ENCODE results near the gene ANKH. TPM values are rescaled to one million over a fixed set of nuclear protein-coding genes. Genes with fewer than 3 reads are reported as not detected.
"Not testable (repeated sequence)": the region's sequence is repeated elsewhere in the genome, so short reads cannot be mapped to it uniquely, and the experiment has no call there.

Gene ANKH
- total RNA-seq: 6.5 and 14.7 TPM in 2 replicates

DNA sequence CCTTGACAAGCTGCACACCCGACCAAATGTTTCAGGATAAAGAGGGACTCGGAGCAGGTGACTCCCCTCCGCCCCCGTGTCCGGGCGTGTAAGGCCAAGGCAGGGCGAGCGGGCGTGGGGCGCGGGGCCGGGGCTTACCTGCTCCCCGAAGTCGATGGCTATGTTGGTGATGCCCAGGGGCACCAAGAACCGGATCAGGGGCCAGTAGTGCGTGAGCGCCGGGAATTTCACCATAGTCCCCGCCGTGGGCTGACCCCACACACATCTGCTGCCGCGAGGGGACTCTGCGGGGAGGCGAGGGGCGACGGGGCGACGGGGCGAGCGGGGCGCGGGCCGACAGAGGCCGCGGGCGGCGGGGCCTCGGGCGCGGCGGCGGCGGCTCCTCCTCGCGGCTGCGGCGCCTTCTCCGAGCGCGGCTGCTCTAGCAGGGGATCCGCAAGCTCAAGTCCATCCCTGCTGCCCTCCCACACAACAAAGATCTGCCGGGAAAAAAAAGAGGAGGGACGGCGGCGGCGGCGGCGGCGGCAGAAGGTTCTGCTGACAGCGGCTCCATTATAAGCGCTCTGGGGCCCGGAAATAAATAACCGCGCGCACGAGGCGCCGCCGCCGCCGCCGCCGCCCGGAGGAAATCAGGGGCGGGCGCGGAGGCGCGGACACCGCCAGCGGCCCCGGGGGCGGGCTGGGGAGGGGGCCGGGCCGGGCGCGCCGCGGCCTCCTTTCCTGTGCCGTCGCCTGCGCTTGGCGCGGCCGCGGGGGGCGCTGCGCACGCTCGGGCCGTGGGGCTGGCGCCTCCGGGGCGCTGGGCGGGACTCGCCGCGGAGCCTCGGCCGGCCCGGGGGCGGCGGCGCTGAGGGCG lies at the start of gene ANKH:
ANKH (minus strand) TSS at position 565 of the 856 bp plus-strand sequence; CDS start at position 234, 331 bp downstream.
- peak; percentile 75 to 82 for DNase-seq (ENCODE audit: low read depth in 2 of 2)

DNA sequence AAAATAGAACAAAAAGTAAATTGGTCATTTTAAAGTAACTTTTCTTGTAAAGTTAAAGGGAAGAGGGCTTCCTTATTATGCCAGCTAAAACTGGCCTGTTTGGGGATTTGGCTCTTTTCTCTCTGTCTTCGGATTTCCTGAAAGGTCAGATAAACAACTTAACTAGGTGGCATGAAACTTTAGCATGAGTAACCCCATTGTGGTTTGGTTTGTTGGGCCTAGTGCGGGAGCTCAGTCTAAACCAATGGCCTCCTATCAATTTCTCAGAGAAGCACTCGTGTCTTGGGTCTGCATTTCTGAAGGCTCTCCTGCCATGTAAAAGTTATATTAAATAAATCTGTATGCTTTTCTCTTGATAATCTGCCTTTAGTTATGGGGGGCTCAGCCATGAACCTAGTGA lies 48.5 kb upstream of the ANKH start:
- no peak for DNase-seq (ENCODE audit: low read depth in 2 of 2)

DNA sequence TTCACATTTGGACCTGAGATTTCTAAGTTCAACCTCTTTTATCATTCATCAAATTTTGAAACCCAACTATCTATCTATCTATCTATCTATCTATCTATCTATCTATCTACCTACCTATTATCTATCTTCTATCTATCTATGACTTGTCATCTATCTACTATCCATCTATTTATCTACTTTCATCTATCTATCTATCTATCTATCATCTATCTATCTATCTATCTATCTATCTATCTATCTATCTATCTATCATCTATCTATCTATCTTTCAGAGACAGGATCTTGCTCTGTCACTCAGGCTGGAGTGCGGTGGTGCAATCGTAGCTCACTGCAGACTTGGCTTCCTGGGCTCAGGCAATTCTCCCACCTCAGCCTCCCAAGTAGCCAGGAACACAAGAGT lies 47.5 kb upstream of the ANKH start:
- not testable (repeated sequence) for DNase-seq (ENCODE audit: low read depth in 2 of 2)

DNA sequence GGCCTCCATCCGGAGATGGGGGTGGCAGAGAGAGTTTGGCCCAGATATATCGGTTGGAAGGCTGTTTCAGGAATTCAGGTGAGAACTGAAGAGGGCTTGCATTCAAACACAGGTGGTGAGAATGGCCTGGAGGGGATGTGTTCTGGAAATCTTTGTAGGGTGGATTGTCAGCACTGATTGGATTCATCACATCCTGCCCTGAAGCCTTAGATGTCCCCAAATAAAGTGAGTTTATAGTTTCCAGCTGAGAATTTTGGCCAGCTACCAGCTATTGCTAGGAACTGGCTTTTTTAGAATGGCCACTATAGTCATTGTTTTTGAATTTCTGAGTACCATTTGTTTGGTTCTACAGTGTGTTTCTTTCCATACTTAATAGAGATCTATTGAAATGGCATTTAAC lies 46.1 kb upstream of the ANKH start:
- peak in 1 of 2 donors; percentile 61 for DNase-seq (ENCODE audit: low read depth in 2 of 2)

- DNase-seq (ENCODE audit: low read depth in 2 of 2): no peak
These were observed 43.8 kb upstream of the ANKH start for GRCh38 chr5:14915291-14915952.

DNA sequence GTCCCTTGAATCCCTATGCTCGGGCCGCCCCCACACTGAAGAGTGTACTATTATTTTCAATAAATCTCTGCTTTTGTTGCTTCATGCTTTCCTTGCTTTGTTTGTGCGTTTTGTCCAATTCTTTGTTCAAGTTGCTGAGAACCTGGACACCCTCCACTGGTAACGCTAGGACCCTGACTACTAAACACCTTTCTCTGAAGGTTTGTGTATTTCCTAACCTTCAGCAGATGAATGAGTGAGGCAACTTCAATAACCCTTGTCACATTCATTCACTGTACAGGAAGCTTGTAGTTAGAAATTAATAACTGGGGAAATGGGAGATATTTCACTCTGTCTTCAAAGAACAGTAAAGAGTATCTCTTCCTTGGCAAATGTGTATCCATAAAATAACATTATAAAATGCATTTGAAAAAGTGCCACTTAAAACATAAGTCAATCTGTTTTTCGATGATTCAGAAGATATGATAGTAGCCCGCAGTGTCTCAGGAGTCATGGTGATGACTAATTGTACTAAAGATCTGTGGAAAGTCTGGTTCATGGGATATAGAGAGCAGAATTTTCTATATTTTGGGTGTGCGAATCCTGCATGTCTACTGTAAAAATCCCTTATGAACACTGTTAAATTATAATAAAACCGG lies 43.2 kb upstream of the ANKH start:
- DNase-seq (ENCODE audit: low read depth in 2 of 2): peak in 1 of 2 donors; percentile 16

- no peak for DNase-seq (ENCODE audit: low read depth in 2 of 2)
These were observed 42.6 kb upstream of the ANKH start for GRCh38 chr5:14914193-14914592.

DNA sequence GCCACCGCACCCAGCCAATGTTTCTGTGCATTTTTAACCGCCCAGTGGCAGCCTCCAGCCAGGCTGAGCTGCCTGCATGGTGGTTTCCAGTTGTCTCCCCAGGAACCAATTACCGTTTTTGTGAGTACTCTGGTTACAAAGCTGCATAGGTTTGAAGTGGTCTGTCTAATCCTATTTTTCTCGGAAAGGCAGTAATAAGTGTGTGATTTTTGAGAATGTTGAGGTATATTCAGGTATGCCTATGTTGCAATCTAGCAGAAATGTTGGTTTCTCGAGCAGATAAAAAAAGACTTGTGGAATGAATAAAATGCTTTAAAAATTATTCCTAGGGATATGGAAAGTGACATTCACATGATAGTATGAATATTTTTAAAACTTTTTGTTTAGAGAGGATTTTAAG lies 41.5 kb upstream of the ANKH start:
- no peak for DNase-seq (ENCODE audit: low read depth in 2 of 2)

DNA sequence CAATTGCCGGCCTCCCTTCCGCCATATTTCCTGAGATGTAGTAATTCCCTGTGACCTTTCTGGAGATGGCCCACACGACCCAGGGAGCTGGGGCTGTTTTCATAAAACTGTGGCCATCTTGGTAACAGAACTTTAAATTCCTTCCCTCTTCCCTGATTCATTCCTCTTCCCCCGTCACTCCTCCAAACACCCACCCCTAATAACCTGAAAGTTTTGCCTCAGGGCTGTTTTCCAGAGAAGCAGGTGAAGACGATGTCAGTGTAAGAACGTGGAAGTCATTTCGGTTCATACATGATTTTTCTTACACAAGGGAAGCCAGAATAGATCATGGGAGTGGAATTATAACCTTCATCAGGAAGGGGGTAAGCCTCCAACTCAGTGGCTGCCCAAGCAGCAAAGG lies 40.6 kb upstream of the ANKH start:
- no peak for DNase-seq (ENCODE audit: low read depth in 2 of 2)

DNA sequence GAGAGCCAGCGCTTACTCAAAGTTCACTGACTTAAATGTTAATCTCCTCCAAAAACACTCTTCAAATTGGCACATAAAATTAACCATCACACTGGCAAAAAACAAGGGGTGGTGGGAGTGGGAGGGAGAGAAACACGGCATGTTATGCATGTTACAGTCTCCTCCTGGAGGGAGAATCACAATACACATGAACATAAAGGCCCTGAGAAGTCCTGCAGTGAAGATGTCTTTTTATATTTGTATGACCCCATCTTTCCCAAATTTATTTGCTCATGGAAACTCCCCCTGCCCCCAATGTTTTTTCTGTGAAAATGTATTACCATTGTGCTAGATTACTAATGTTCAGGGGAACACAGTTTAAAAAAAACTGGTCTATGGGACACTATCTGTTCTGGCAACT lies 37.8 kb upstream of the ANKH start:
- no peak for DNase-seq (ENCODE audit: low read depth in 2 of 2)

DNA sequence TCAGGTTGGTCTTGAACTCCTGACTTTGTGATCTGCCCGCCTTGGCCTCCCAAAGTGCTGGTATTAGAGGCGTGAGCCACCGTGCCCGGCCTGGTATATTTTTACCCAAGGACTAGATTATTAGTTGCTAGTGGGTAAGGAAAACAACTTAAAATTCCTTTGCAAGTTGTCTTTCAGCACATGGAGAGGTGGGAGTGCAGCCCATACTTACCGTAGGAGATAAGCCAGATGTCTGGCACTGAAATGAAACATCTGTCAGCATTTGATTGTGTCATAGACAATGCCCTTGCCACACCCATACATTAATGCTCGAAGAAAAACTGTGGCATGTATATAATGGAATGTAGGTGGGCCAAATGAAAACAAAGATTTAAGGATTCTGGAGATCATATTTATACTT lies 36.6 kb upstream of the ANKH start:
- peak in 1 of 2 donors; percentile 63 for DNase-seq (ENCODE audit: low read depth in 2 of 2)

- DNase-seq (ENCODE audit: low read depth in 2 of 2): no peak
These were observed 35.0 kb upstream of the ANKH start for GRCh38 chr5:14906628-14907027.

- DNase-seq (ENCODE audit: low read depth in 2 of 2): no peak
These were observed 31.4 kb upstream of the ANKH start for GRCh38 chr5:14902826-14903560.

DNA sequence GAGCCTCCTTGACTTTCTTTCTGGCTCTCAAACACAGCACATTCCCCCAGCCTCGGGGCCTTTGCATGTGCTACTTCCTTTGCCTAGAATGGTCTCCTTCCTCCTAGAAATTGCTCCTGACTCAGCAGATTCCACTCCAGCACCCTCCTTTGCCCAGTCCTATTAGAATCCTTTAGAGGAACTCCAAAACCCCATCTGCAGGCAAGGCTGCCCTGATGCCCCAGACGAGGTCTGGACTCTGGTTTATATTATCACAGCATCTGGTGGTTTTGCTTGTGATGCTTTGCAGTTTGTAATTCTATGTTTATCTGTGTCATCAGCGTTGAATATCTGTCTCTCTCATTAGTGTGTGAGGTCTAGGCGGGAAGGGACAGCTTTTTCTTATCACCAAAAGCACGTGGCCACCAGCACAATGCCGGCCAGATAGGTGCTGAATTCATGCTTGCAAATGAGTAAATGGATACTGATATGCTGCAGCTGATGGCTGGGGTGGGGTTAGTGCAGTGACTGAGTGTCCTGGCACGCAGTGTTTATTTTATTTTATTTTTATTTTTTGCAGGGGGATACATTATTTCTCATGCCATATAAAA lies 30.0 kb upstream of the ANKH start:
- peak in 1 of 2 donors; percentile 15 for DNase-seq (ENCODE audit: low read depth in 2 of 2)

DNA sequence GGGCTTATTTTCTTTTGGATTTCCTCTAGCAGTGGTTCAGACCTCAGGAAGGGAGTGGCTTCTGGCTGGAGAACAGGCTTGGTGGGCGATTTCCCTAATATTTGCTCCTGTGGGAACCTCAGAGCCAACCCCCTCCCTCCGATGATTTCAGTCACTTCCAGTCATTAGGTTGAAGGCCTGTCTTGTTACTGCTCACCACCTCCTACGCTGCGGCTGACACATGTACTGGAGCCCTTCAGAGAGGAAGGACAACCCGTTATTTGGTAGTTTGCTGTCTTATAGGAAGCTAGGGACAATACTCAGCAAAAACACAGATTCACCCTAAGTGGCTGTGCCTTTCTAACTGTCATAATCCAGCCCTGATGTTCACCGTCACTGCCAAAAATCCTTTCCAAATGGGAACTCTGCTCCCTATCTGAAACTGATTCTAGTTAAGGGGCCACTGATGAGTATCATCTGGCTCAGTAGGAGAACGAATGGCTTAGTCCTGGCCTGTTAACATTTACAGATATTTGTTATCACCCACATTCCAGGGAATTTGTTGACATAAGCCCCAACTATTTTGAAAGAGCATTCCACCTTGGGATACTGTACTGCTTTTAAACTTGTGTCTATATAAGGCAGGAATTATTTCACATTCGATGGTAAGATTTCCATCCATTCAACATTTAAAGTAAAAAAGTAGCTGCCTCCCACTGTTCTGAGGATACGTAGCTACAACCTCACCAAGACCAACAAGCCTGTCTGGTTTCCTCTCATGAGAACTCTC lies 29.3 kb upstream of the ANKH start:
- DNase-seq (ENCODE audit: low read depth in 2 of 2): peak; percentile 10 to 11

- DNase-seq (ENCODE audit: low read depth in 2 of 2): no peak
These were observed 24.6 kb upstream of the ANKH start for GRCh38 chr5:14896131-14896530.

- no peak for DNase-seq (ENCODE audit: low read depth in 2 of 2)
These were observed 23.7 kb upstream of the ANKH start for GRCh38 chr5:14895301-14895700.

DNA sequence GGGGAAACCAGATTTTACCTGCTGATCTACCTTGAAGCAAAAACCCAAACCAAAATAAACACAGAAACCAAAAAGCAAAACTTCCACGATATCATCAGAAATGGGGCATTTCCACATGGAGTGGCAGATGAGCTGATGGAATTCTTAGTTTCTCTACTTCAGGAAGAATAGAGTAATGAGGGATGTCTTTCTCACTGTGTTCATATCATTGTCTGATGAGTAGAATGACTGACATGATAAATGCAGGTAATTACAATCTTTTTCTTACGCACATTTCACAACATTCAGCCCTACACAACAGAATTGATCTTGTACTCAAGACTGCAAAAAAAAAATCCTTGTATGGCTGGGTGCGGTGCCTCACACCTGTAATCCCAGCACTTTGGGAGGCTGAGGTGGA lies 23.2 kb upstream of the ANKH start:
- DNase-seq (ENCODE audit: low read depth in 2 of 2): no peak

GRCh38 chr5:14893381-14893780 lies 21.8 kb upstream of the ANKH start:
- no peak for DNase-seq (ENCODE audit: low read depth in 2 of 2)

- no peak for DNase-seq (ENCODE audit: low read depth in 2 of 2)
These were observed 19.3 kb upstream of the ANKH start for GRCh38 chr5:14890846-14891245.

All from lung microvascular endothelial cell (primary cell).